Kidney (tissue), 14 donors: ENCODE results near the gene AFF3. TPM values are rescaled to one million over a fixed set of nuclear protein-coding genes. Genes with fewer than 3 reads are reported as not detected.

Experiments
- DNase-seq, 5 donors: peaks; one replicate each; pipeline ENCODE4 v3.0.0-alpha.2; 2013 to 2020
- FAIRE-seq: peaks from 2 replicates; lab custom pipeline; 2012; peaks lifted over from hg19 to GRCh38; lab: Jason Lieb, UNC
- H3K27ac ChIP-seq, 2 donors: one replicate each; pipeline ENCODE4 v1.7.0; 2013; ENCODE audit warnings: low read depth in 2 of 2, low read length in 2 of 2, inconsistent platforms in 1 of 2
- H3K27me3 ChIP-seq: one replicate; pipeline ENCODE4 v1.7.1; 2013; ENCODE audit warnings: low read length, inconsistent platforms; ENCODE audit not compliant: control insufficient read depth, insufficient read depth
- H3K36me3 ChIP-seq, 3 donors: one replicate each; pipeline versions ENCODE4 v1.7.0 to v1.7.1; 2013; ENCODE audit warnings: low read length in 3 of 3, control low read depth in 1 of 3, inconsistent platforms in 1 of 3; ENCODE audit not compliant: insufficient read depth in 3 of 3, control insufficient read depth in 2 of 3
- H3K4me1 ChIP-seq, 3 donors: one replicate each; pipeline versions ENCODE4 v1.7.0 to v1.7.1; 2013; ENCODE audit warnings: low read length in 3 of 3, inconsistent platforms in 1 of 3, low read depth in 1 of 3; ENCODE audit not compliant: control insufficient read depth in 2 of 3, insufficient read depth in 2 of 3
- H3K4me3 ChIP-seq, 3 donors: one replicate each; pipeline versions ENCODE4 v1.7.0 to v1.8.1; 2013; ENCODE audit warnings: low read length in 3 of 3, control low read depth in 1 of 3, inconsistent platforms in 1 of 3
- H3K9ac ChIP-seq, 3 donors: one replicate each; pipeline versions ENCODE4 v1.7.0 to v1.7.1; 2013; ENCODE audit warnings: low read length in 3 of 3, control low read depth in 1 of 3, inconsistent platforms in 1 of 3
- H3K9me3 ChIP-seq, 3 donors: one replicate each; pipeline versions ENCODE4 v1.7.0 to v1.7.1; 2013; ENCODE audit warnings: low read length in 3 of 3, control low read depth in 1 of 3, inconsistent platforms in 1 of 3; ENCODE audit not compliant: control insufficient read depth in 2 of 3, insufficient read depth in 1 of 3
- CTCF ChIP-seq: IDR thresholded peaks from 3 replicates; pipeline ENCODE4 v1.5.1; 2012; ENCODE audit warnings: mild to moderate bottlenecking, moderate library complexity, borderline replicate concordance; ENCODE audit not compliant: insufficient read depth; ENCODE audit errors: extremely low read depth
- intact Hi-C: fragments of 100-400 bp; cut with DNase I; formaldehyde crosslinking; loops from one replicate; pipeline ENCODE4 v1.11.1; 2022
- polyA plus RNA-seq: library from polyadenylated mRNA; stranded (reverse); fragments of 350-450 nt; fragmentation: Illumina TruSeq; extraction: RNeasy Lipid Tissue Mini Kit (QIAGEN cat#74804); gene quantifications from one replicate; pipeline ENCODE4 v1.2.3, GENCODE V29; 2014; ENCODE audit warnings: low read depth, low replicate concordance; ENCODE audit not compliant: insufficient read depth
- total RNA-seq: library from RNA; stranded (reverse); fragmentation: NEBNext Ultra II Directional; extraction: Animal tissue kit (Norgen Biotek cat#: 25700); gene quantifications from one replicate; pipeline ENCODE4 v1.2.1, GENCODE V29; 2021
- donor health status: control.
- donor health status: control.
- donor health status: control.
- donor health status: control.
- donor health status: control.
- donor health status: DM: yes; HTN: yes; CAD: no.
- donor health status: Normal renal cell carcinoma (clear cell type).

Gene AFF3
- total and polyA plus RNA-seq, 2 donors from 2014 or later, result 0.65 to 11.0 TPM

GRCh38 chr2:99789849-99790248, 352.5 kb downstream of the AFF3 start:
- FAIRE-seq, result no peak

GRCh38 chr2:99787769-99788382, 354.5 kb downstream of the AFF3 start:
- no peaks in the 10 kb centered on the region for H3K4me1 ChIP-seq
- H3K27me3 ChIP-seq, result no peaks in the 10 kb centered on the region
- H3K4me3 ChIP-seq, result no peak overlapping the region
- no peaks in the 10 kb centered on the region for H3K9me3 ChIP-seq
- no peak for DNase-seq
- intact Hi-C loops, result no loop called here
- TF ChIP-seq CTCF, result no peak
- FAIRE-seq, result no peak
- H3K9ac ChIP-seq, result no peak overlapping the region
- no peaks in the 10 kb centered on the region for H3K36me3 ChIP-seq
- no peak overlapping the region for H3K27ac ChIP-seq

More at GRCh38 chr2:99789849-99790248, 352.5 kb downstream of the AFF3 start:
- Histone ChIP-seq H3K4me3 (no peak overlapping the region), H3K4me1 (no peaks in the 10 kb centered on the region), H3K9me3 (no peaks in the 10 kb centered on the region), H3K27me3 (no peaks in the 10 kb centered on the region), H3K9ac (no peak overlapping the region), H3K36me3 (no peaks in the 10 kb centered on the region), H3K27ac (no peak overlapping the region)
- intact Hi-C loops, result no loop called here
- no peak for DNase-seq
- no peak for TF ChIP-seq CTCF

GRCh38 chr2:99786636-99787390, 355.6 kb downstream of the AFF3 start:
- Histone ChIP-seq H3K9ac (no peak overlapping the region), H3K36me3 (no peaks in the 10 kb centered on the region), H3K27ac (no peak overlapping the region), H3K4me3 (no peak overlapping the region), H3K4me1 (no peaks in the 10 kb centered on the region), H3K9me3 (no peaks in the 10 kb centered on the region), H3K27me3 (no peaks in the 10 kb centered on the region)
- DNase-seq (peak in 1 of 5 donors; percentile 16), FAIRE-seq (no peak)
- TF ChIP-seq CTCF, result no peak
- intact Hi-C loops, result no loop called here
